GM12874 (cell line): Measurements from ENCODE around the gene ERBB4.

Experiments
- CTCF ChIP-seq: IDR thresholded peaks from 2 replicates; pipeline ENCODE4 v1.5.1; 2011; ENCODE audit warnings: low read depth, mild to moderate bottlenecking, control low read depth, low read length, moderate library complexity; ENCODE audit not compliant: insufficient read depth

Gene ERBB4

GRCh38 chr2:212076456-212076855, 462.1 kb downstream of the ERBB4 start:
- no peak for TF ChIP-seq CTCF

- TF ChIP-seq CTCF: no peak
Measured at GRCh38 chr2:212073360-212073759, 465.2 kb downstream of the ERBB4 start.

GRCh38 chr2:212066546-212066945, 472.1 kb downstream of the ERBB4 start:
- no peak for TF ChIP-seq CTCF

GRCh38 chr2:212064318-212064717, 474.3 kb downstream of the ERBB4 start:
- no peak for TF ChIP-seq CTCF

GRCh38 chr2:212052412-212053159, 486.0 kb downstream of the ERBB4 start:
- no peak for TF ChIP-seq CTCF

GRCh38 chr2:212050871-212051270, 487.7 kb downstream of the ERBB4 start:
- no peak for TF ChIP-seq CTCF

- no peak for TF ChIP-seq CTCF
Measured at GRCh38 chr2:212042562-212042961, 496.0 kb downstream of the ERBB4 start.
